OCI-LY7 (cell line): ENCODE data around the gene HNF1A.

Source experiments
- EZH2phosphoT487 ChIP-seq: fragments of 200-600 bp; sonication (generic); IDR thresholded peaks from 2 replicates; pipeline ENCODE4 v1.6.1; 2018; ENCODE audit warnings: low read depth, borderline replicate concordance, mild to moderate bottlenecking, mixed run types, antibody characterized with exemption, low read length, moderate library complexity, mixed read lengths
- TF ChIP-seq, protein P1 (sequence below): fragments of 200-600 bp; sonication (generic); conservative IDR thresholded peaks from 2 replicates; pipeline ENCODE4 v1.5.1; 2014; ENCODE audit warnings: mild to moderate bottlenecking, antibody characterized with exemption, low read length, moderate library complexity, mixed read lengths

GRCh38 chr12:120940006-120940405, 38.3 kb upstream of the HNF1A start:
- TF ChIP-seq, protein P1, sequence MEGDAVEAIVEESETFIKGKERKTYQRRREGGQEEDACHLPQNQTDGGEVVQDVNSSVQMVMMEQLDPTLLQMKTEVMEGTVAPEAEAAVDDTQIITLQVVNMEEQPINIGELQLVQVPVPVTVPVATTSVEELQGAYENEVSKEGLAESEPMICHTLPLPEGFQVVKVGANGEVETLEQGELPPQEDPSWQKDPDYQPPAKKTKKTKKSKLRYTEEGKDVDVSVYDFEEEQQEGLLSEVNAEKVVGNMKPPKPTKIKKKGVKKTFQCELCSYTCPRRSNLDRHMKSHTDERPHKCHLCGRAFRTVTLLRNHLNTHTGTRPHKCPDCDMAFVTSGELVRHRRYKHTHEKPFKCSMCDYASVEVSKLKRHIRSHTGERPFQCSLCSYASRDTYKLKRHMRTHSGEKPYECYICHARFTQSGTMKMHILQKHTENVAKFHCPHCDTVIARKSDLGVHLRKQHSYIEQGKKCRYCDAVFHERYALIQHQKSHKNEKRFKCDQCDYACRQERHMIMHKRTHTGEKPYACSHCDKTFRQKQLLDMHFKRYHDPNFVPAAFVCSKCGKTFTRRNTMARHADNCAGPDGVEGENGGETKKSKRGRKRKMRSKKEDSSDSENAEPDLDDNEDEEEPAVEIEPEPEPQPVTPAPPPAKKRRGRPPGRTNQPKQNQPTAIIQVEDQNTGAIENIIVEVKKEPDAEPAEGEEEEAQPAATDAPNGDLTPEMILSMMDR = no peak
- TF ChIP-seq EZH2phosphoT487 = no peak
